Stimulated activated CD4-positive, alpha-beta T cell treated with anti-CD3 and anti-CD28 coated beads, Interleukin-1b, Interleukin-23, amount 100 ng/mL, for 24 hours (primary cell): ENCODE results near the gene TXNRD3.
"Not testable (repeated sequence)": the region's sequence is repeated elsewhere in the genome, so short reads cannot be mapped to it uniquely, and the experiment has no call there.

Source experiments
- DNase-seq, 4 experiments: peaks; one replicate each; pipeline ENCODE4 v3.0.0-alpha.2; 2020; ENCODE audit warnings: low read depth in 4 of 4, low spot score in 1 of 4

TXNRD3 gene

DNA sequence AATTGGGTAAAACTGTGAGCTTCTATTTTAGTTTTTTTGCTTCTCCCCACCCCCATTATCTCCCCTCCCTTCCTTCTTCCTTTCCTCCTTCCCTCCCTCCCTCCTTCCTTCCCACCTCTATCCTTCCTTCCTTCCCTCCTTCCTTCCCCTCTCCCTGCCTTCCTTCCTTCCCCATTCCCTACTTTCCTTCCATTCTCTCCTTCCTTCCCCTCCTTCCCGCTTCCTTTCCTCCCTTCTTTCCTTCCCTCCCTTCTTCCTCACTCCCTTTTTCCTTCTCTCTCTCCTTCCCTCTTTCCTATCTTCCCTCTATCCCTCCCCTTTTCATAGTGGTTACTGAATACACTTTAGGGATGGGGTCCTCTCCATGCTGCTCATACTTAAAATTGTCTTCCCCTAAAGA, 55.8 kb downstream of the TXNRD3 start:
- DNase-seq, result no peak

GRCh38 chr3:126595479-126595878, 59.4 kb downstream of the TXNRD3 start:
- DNase-seq, result not testable (repeated sequence)

DNA sequence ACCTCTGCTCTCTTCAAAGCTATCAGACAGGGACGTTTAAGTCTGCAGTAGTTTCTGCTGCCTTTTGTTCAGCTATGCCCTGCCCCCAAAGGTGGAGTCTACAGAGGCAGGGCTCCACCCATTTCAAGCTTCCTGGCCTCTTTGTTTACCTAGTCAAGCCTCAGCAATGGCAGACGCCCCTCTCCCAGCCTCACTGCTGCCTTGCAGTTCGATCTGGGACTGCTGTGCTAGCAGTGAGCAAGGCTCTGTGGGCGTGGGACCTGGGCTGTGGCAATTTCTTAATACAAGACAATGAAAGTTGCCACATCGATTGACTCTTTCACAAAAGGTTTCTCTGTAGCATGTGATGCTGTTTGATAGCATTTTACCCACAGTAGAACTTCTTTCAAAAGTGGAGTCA, 63.4 kb downstream of the TXNRD3 start:
- not testable (repeated sequence) for DNase-seq

DNA sequence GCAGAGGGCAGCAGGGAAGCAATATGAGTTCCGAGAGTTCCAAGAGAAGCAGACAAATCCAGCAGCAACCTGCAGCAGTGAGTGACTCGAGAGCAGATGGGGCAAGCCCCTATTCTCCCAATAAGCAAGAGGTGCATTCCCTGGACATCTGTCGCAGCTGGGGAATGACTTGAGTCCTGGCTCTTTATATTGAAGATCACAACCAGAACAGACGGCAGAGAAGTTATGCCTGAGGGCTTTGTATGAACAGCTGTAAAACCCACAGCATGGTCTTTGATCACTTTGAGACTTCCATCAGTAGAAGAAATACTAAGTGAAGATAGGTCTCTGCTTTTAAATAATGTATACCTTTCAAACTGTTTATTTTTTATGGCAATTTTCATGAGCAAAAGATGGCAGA, 72.6 kb downstream of the TXNRD3 start:
- no peak for DNase-seq

- no peak for DNase-seq
Observed at GRCh38 chr3:126581569-126581968, 73.4 kb downstream of the TXNRD3 start.

- DNase-seq, result no peak
Observed at GRCh38 chr3:126580746-126581145, 74.2 kb downstream of the TXNRD3 start.

DNA sequence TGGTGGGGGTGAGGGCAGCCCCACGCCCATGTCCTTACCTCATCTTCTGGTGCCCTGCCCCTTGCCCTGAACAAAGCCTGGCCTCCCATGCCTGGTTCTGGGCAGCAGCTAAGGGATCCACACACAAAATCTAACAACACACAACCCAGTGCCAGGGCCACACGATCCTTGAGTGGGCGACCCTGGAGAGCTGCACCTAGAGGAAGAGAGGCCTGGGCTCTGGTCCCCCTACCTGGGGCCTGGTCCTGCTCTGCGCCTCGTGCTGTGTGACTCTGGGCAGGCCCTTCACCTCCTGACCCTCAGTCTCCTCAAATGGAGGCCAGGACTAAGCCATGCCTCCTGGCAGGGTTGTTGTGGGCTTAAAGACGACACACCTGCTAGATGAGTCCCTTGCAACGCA, 76.2 kb downstream of the TXNRD3 start:
- DNase-seq, result no peak

DNA sequence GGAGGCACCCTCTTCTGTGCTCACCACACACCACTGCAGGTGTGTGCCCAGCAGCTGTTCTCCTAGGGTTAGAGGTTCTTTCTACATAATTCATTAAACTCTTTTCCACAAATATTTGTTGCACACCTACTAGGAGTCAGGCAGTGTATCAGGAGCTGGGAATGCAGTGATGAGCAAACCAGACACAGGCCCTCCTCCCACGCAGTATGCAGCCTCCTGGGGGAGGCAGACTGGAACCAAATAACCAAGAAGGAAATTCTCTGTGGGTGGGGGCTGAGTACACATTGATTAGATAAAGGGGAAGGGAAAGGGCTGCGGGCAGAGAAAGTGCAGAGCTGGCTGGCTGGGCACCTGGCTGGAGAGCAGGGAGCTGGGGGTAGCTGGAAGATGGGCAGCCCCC, 77.7 kb downstream of the TXNRD3 start:
- no peak for DNase-seq

DNA sequence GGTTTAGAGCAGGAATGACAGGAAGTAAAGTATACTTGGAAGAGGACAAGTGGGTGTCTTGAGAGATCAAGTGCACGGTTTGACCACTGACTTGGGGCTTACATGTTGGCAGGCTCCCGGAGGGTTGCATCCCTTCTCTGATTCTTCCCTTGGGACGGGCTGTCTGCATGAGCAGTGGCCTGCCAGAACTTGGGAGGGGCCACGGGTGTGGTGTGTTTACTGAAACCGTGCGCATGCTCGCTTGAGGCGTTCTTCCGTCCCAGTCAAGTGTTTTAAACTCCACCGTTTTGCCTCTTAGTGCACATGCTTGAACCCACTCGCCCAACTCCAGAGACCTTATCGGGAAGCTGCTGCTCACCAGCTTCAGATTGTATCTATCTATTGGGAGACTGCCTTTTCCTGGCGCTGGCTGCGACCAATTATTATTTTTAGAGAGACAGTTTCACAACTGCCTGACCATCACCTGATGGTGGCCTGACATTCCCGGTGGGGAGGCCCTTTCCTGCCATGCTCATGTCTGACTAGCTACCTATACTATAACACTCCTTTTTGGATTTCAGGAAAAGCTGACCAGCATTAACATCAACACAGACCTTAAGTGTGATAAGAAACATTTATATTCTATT, 81.3 kb downstream of the TXNRD3 start:
- DNase-seq, result no peak

GRCh38 chr3:126571078-126571477, 83.8 kb downstream of the TXNRD3 start:
- DNase-seq, result no peak

DNA sequence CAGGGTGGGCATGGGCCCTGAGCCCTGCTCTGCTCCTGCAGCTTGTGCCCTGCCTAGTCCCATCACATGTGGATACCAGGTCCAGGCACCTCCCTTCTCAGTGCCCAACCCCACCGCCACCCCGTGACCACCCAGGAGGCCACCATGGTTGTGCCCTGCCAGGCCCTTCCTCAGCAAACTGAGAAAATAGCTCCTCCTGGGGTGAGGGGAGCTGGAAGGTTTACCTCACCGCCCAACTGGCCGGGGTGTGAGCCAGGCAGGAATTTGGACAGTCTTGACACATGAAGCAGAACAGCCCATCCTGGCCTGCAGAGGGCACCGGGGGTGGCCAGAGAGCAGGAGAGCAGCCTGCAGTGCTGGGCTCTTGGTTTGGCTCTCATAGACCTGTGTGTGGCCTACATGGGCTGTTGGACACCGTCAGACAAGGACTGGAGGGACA, 84.8 kb downstream of the TXNRD3 start:
- DNase-seq, result no peak

DNA sequence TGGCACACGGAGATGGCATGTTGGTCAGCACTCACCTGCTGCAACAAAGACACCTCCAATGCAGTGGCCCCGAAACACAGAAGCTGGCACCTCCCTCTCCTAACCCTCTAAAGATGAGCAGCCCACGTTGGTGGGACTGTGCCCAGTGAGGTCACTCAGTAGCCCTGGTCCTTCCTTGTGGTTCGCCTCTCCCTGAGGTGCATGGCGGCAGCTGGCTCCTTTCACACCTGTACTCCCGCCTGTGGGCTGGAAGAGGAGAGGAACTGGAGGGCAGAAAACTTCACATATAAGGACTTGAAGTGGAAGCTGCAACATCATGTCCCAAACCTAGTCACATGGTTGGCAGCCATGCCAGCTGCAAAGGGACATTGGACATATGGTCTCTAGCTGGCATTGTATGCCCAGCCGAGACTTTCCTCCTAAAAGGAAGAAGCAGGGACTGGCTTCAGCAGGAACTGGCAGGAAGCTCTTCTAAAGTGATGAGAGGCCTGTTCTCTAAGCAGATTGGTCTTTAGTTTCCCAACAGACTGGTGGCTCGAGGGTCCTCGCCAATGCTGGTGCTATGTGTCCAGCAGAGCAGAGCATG, 85.4 kb downstream of the TXNRD3 start:
- no peak for DNase-seq

- DNase-seq, result no peak
Observed at GRCh38 chr3:126568776-126569342, 86.1 kb downstream of the TXNRD3 start.

GRCh38 chr3:126567696-126568438, 87.1 kb downstream of the TXNRD3 start:
- no peak for DNase-seq

- no peak for DNase-seq
Observed at GRCh38 chr3:126562737-126563276, 92.1 kb downstream of the TXNRD3 start.

DNA sequence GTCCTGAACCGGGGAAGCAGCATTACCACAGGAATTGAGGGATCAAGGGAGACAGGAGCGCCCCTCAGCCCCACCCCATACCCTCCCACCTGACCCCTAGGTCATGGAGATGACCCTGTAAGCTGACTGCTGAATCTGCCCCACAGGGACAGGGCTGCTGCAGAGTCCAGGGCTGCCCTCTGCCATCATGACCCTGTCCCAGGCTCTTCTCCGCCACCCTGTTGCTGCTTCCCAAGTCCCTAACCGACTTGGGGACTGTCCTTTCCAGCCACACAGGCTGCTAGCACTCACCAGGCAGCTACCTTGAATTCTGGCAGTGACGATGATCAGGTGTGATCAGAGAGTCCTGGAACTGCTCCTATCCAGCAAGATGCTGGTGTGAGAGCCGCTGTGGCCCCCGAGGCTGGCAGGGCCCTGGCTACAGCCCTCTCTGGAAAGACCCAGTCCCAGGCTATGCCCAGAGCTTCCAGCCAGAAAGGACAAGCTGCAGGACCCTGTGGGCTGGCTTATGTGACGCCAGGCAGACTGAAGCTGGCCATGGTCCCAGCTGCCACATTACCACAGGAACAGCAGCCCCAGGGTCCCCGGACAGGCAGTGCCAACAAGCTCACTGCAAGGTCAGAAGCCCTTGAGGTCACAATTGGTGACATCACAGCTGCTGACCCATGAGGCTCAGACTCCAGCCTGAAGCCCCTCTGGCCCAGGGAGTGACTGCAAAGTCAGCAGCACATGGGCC, 96.4 kb downstream of the TXNRD3 start, which contains the start of gene C3orf22:
Gene C3orf22, minus strand, starts transcription at position 597 of the 736 bp plus-strand sequence. CDS start 5,542 bp downstream, outside the sequence.
- DNase-seq, result no peak

GRCh38 chr3:126557761-126558160, 97.2 kb downstream of the TXNRD3 start:
- DNase-seq, result no peak

DNA sequence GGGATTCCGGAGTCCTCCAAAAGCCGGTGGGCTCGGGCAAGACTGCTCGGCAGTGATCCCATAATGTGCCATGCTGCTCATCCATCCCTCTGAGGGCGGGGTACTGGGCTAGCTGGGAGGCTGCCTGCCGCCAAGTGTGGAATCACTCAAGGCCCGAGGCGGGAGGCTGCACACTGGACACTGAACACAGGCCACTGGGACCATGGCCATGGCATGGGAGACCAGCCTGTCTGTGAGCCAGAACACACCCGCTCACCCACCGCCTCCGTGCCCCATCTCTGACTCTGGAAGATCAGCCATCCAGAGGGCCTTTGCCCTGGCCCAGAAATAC, 97.5 kb downstream of the TXNRD3 start:
- DNase-seq, result no peak
